Hematopoietic multipotent progenitor cell treated with erythropoietin and hydrocortisone succinate and interleukin-3 and kit ligand, for 6 days (in vitro differentiated cells): Measurements from ENCODE around the gene BFAR.
"Not testable (repeated sequence)": the region's sequence is repeated elsewhere in the genome, so short reads cannot be mapped to it uniquely, and the experiment has no call there.

Experiments used
- DNase-seq: peaks from one replicate; pipeline ENCODE4 v3.0.0-alpha.2; 2015

BFAR gene

GRCh38 chr16:14701859-14702258 is 69.1 kb downstream of the BFAR start:
- DNase-seq: not testable (repeated sequence)

- DNase-seq: not testable (repeated sequence)
Measured at GRCh38 chr16:14702672-14703071, 69.9 kb downstream of the BFAR start.

GRCh38 chr16:14703156-14704011 is 70.6 kb downstream of the BFAR start, which contains the start of gene NPIPA3:
Gene NPIPA3 (plus strand): TSS chr16:14703411. CDS start chr16:14708944, 5,533 bp downstream.
- DNase-seq: not testable (repeated sequence)
